ENCODE results near the gene INAFM2. TPM values are rescaled to one million over a fixed set of nuclear protein-coding genes. Genes with fewer than 3 reads are reported as not detected.

INAFM2 gene
- total RNA-seq, 6 donors from 2014 or later, result 15.7 to 36.2 (median 25.6) TPM

GRCh38 chr15:40322531-40323238, 807 bp upstream of the INAFM2 start:
- Histone ChIP-seq H3K36me3 (no peaks in the 10 kb centered on the region), H3K9me3 (no peaks in the 10 kb centered on the region), H3K4me1 (peaks cover 21 to 49% (median 25%) of the 10 kb centered on the region in 4 donors), H3K27me3 (no peaks in the 10 kb centered on the region), H3K4me3 (peak overlapping the region in 3 of 4 donors; percentile 66 to 80 (median 77)), H3K27ac (peak overlapping the region; percentile 34 to 91 (median 70))
- DNase-seq (peak in 1 of 2 donors; percentile 18), ATAC-seq (ENCODE audit: low FRiP score in 2 of 2) (no peak)
- no peak for TF ChIP-seq EP300 (IDR thresholded peaks at IDR 0.05)
- TF ChIP-seq POLR2AphosphoS5 (IDR thresholded peaks at IDR 0.05), result no peak
- no peak for TF ChIP-seq CTCF (IDR thresholded peaks at IDR 0.05)
- no peak for TF ChIP-seq POLR2A (IDR thresholded peaks at IDR 0.05)
- WGBS, 2 donors, result 58 to 72% methylated on average over 20 to 26 of the region's 26 CpGs

DNA sequence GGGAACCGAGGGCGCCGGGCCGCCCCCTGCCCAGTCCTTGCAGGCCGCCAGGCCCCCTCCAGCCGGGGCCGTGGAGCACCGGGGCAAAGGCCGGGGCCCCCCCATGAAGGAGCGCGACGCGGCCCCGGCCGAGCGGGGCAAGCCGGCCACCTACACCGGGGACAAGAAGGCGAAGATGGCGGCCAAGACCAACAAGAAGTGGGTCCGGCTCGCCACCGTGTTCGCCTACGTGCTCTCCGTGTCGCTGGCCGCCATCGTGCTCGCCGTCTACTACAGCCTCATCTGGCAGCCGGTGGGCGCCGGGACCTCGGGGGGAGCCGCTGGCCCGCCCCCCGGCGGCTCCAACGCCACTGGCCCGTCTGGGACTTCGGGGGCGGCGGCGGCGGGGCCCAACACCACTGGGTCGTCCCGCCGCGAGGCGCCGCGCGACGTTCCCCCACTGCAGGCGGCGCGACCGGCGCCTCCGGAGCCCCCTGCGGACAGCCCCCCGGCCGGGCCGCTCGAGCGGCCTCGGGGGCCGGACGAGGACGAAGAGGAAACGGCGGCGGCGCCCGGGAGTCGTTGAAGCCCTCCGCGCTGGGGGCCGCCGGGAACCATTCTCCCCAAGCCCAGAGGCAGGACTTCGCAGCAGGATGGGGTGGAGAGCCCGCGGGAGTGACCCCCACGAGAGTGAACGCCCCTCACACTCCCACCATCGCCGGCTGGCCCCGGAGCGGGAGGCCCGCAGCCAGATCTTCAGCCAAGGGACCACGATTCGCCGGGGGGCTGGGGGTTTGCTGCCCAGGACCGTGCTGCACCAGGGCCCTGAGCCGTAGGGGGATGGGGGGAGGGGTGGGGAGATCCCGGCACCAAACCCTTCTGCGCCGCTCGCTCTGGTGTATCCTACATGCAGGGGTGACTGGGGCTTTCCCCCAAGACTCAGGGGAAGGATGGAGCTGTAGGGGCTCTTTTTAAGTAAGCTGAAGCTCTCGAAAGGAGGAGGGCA, 753 bp downstream of the INAFM2 start:
- Histone ChIP-seq H3K27me3 (no peaks in the 10 kb centered on the region), H3K9me3 (no peaks in the 10 kb centered on the region), H3K36me3 (no peaks in the 10 kb centered on the region), H3K4me1 (peaks cover 22 to 63% (median 33%) of the 10 kb centered on the region in 4 donors), H3K27ac (peak overlapping the region; percentile 76 to 91 (median 82)), H3K4me3 (peak overlapping the region; percentile 66 to 93 (median 78))
- peak; percentile 48 to 89 for DNase-seq
- no peak for TF ChIP-seq POLR2AphosphoS5 (IDR thresholded peaks at IDR 0.05)
- no peak for TF ChIP-seq POLR2A (IDR thresholded peaks at IDR 0.05)
- TF ChIP-seq EP300 (IDR thresholded peaks at IDR 0.05), result no peak
- no peak for TF ChIP-seq CTCF (IDR thresholded peaks at IDR 0.05)
- 0 to 3% methylated on average over 1 to 35 of the region's 101 CpGs for WGBS, 2 donors
- peak in 1 of 2 donors; percentile 1 for ATAC-seq (ENCODE audit: low FRiP score in 2 of 2)

- no peak for ATAC-seq (ENCODE audit: low FRiP score in 2 of 2)
- Histone ChIP-seq H3K27ac (peak overlapping the region; percentile 13 to 91 (median 80)), H3K4me3 (peak overlapping the region in 3 of 4 donors; percentile 66 to 80 (median 77)), H3K4me1 (peaks cover 31 to 72% (median 39%) of the 10 kb centered on the region in 4 donors), H3K9me3 (no peaks in the 10 kb centered on the region), H3K27me3 (no peaks in the 10 kb centered on the region), H3K36me3 (no peaks in the 10 kb centered on the region)
- TF ChIP-seq CTCF (IDR thresholded peaks at IDR 0.05), result no peak
- no peak for TF ChIP-seq POLR2AphosphoS5 (IDR thresholded peaks at IDR 0.05)
- TF ChIP-seq POLR2A (IDR thresholded peaks at IDR 0.05), result no peak
- no peak for TF ChIP-seq EP300 (IDR thresholded peaks at IDR 0.05)
- no peak for DNase-seq
- 20 to 29% methylated on average over 2 of the region's 2 CpGs for WGBS, 2 donors
Observed at GRCh38 chr15:40325188-40325587, 1.7 kb downstream of the INAFM2 start.

DNA sequence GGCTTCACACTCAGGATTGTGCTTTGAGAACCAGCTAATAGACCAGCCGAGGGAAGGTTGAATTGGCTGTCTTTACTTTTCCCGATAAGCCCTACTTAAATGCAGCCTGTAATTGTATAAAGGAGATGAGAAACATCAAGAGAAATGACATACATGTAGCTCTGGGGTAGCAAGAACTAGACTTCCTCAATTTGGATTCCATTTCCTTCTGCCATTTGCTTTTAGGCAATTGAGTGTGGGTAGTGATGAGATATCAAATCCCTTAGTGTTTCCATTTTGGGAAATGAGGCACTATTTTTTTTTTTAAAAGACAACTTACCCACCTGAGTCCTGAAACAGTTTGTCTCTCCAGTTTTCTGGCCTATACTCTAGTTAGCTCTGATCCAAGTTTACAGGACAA, 2.2 kb downstream of the INAFM2 start:
- no peak for TF ChIP-seq CTCF (IDR thresholded peaks at IDR 0.05)
- no peak for TF ChIP-seq POLR2AphosphoS5 (IDR thresholded peaks at IDR 0.05)
- TF ChIP-seq POLR2A (IDR thresholded peaks at IDR 0.05), result no peak
- no peak for TF ChIP-seq EP300 (IDR thresholded peaks at IDR 0.05)
- ATAC-seq (ENCODE audit: low FRiP score in 2 of 2) (no peak), DNase-seq (no peak)
- peak overlapping the region in 2 of 4 donors; percentile 13 to 91 for H3K27ac ChIP-seq
- H3K36me3 ChIP-seq, result no peaks in the 10 kb centered on the region
- H3K9me3 ChIP-seq, result no peaks in the 10 kb centered on the region
- H3K27me3 ChIP-seq, result no peaks in the 10 kb centered on the region
- 75 to 76% methylated on average over 2 of the region's 2 CpGs for WGBS, 2 donors
- H3K4me1 ChIP-seq, result peaks cover 37 to 77% (median 43%) of the 10 kb centered on the region in 4 donors
- H3K4me3 ChIP-seq, result peak overlapping the region in 2 of 4 donors; percentile 66 to 77
